SHP77 (cell line): ENCODE measurements around the gene BIRC2.
"Not testable (repeated sequence)": the region's sequence is repeated elsewhere in the genome, so short reads cannot be mapped to it uniquely, and the experiment has no call there.

Source experiments
- DNase-seq, 2 experiments: peaks; one replicate each; lab custom pipeline; 2025; lab: John Stamatoyannopoulos, UW

The BIRC2 gene

DNA sequence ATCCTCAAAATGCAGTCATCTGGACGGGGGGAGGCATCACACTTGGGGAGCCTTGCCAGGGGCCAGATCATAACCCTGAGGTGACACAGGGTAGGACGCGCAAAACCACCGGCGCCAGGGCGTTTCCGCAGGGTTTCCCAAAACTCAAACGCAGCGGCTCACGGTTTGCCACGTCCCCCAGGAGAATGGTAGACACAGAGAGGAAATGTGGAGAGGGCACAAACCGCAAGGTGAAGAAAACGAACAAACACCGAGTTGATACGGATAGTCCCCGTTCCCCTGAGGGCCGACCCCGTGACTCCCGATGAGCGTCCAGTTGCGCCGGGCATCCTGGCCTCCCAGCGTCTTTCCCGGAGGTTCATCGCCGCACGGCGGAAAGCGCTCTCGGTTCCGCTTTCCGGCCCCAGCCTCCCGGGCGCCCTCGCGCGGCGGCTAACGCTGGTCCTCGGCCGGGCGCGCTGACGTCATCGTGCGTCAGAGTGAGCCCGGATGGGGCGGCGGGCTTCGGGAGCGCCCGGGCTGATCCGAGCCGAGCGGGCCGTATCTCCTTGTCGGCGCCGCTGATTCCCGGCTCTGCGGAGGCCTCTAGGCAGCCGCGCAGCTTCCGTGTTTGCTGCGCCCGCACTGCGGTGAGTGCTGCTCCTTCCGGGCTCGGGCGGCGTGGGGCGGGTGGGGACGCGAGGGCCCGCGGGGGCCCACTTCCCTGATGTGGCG, at the start of gene BIRC2:
Gene BIRC2 (plus strand): TSS at position 467 of the 714 bp plus-strand sequence. CDS start 2,641 bp downstream, outside the sequence.
- DNase-seq = peak; percentile 82 to 89

DNA sequence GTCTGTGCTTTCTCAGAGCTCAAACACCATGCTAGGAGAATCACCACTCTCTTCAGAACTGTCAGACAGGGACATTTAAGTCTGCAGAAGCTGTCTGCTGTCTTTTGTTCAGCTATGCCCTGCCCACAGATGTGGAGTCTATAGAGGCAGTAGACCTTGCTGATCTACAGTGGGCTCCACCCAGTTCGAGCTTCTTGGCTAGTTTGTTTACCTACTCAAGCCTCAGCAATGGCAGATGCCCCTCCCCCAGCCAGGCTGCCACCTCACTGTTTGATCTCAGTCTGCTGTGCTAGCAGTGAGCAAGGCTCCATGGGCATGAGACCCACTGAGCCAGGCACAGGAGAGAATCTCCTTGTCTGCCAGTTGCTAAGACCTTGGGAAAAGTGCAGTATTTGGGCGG, 46.2 kb upstream of the BIRC2 start:
- DNase-seq = not testable (repeated sequence)

GRCh38 chr11:102302241-102302640, 44.8 kb upstream of the BIRC2 start:
- no peak for DNase-seq

DNA sequence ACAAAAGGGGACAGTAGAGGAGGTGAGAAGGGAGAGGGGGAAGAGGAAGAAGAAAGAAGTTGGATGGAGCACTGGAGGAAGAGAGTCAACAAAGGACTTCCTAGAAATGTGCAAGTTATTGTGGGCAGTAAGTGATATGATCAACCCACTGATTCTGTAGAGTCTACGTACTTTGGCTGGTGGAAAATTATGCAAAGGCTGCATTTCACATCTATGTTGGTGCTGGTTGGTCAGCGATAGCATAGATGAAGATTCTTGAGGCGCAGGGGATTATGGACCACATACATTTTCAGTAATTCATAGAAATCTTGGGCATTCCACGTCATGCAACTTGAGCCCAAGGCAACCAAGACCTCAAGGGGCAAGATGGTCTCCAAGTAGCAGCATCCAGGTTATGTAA, 42.3 kb upstream of the BIRC2 start:
- no peak for DNase-seq

- no peak for DNase-seq
Measured at GRCh38 chr11:102305352-102306047, 41.5 kb upstream of the BIRC2 start.

- no peak for DNase-seq
Measured at GRCh38 chr11:102306048-102306597, 40.9 kb upstream of the BIRC2 start.

DNA sequence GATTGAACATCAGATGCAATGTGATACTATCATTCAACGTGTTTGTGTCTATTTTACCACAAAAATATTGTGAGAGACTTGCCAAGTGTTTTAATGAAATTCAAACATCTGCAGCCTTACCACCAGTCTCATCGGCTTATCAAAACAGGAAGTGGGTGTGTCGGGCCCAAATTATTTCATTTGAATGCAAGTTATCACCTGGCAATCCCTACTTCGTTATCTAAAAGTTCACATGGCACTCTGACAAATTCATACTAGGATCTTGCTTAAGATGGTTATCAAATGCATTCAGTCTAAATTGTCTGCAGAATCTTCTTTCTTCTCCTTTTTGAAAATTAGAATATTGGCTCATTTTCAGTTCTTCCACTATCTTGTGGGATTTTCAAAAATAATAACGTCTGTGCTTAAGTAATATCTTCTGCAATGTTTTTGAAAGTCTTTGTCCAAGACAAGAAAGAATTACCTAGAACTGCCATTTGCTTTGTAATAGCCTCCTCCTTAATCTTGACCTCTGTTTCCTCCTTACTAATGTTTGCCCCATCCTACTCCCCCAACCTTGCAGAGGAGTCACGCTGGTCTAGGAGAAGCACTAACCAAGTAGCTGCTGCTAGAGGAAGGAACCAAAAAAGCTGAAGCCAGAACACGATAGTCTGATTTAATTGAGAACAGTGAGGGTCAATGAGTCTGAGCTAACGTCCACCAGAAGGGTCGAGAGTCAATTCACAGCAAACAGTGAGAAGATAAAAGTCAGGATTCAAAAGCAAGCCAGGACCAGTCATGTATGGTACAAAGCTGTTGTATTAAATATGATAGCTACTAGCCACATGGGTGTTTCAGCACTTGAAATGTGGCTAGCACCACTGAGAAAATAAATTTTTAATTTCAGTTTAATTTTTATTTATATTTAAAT, 39.9 kb upstream of the BIRC2 start:
- no peak for DNase-seq

DNA sequence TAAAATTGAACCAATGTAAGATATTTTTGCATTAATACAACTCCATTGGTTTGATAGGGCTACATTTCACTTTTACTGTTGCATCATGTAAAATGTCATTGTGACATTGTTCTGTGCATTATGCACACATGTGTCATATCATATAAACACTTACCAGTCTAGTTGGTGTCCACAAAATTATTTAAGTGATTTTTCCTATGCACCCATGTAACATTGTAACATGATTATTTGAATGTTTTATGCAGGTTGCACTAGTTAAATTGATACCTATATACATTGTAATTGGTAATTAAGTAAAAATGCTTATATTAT, 39.3 kb upstream of the BIRC2 start:
- no peak for DNase-seq

- DNase-seq = no peak
Measured at GRCh38 chr11:102309621-102310541, 37.1 kb upstream of the BIRC2 start.

- DNase-seq = no peak
Measured at GRCh38 chr11:102312667-102313066, 34.3 kb upstream of the BIRC2 start.

DNA sequence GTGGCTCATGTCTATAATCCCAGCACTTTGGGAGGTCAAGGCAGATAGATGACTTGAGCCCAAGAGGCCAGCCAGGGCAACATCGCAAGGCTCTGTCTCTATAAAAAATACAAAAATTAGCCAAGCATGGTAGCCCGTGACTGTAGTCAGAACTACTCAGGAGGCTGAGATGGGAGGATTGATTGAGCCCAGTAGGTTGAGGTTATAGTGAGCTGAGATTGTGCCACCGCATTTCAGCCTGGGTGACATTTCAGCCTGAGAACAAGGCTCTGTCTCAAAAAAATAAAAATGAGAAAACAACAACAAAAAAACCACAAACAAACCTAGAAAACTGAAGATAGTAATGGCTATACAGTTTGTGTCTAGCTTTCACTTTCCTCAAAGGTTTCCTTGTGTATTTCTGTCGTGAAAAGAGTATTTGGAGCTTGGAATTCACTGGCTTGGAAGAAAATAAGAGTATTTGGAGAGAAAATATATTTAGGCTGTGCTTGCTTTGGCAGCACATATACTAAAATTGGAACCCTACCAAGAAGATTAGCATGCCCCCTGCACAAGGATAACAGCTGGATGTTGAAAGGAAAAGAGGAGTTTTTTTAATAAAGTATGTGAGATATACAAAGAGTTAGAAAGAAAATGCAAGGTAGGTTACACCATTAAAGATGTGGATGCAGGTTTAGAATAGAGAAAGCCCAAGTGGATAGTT, 33.6 kb upstream of the BIRC2 start:
- DNase-seq = no peak

DNA sequence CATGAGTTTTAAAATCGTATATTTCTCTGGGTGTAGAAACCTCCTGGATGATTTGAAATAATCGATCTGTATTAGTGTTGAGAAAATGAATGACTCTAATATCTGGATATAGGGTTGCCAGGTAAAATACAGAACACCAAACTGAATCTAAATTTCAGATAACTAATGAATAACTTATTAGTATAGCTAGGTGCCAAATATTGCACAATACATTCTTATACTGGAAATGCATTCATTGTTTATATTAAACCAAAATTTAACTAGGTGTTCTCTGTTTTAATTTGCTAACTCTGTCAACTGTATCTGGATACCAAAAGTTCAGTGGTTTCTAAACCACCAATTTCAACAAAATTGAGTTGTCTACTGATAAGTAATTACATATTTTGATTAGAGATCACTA, 32.2 kb upstream of the BIRC2 start:
- DNase-seq = no peak

GRCh38 chr11:102316346-102316904, 30.6 kb upstream of the BIRC2 start:
- no peak for DNase-seq

DNA sequence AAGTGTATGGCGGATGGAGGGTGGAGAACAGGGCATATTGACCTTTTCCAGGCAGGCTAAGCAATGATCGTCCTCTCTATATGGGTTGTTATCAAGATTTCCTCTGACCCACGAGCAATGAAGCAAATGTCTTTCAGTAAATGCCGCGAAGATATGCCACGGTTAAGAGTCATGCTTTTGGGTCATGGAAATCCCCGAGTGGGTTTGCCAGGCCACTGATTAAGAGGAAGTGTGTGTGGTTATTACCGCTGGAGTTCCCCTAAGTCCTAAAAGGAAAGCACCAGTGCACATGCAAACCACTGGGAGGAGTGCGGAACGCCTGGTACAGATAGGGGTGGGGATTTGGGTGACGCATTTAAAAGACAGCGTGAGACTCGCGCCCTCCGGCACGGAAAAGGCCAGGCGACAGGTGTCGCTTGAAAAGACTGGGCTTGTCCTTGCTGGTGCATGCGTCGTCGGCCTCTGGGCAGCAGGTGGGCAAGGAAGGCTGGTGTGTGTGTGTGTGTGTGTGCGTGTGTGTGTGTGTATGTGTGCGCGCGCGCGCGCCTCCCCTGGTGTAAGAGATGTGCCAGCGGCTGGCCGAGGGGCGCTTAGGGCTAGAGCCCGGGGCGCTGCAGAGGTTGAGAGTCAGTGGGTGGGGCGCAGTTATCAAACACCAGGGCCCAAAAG, 29.8 kb upstream of the BIRC2 start, which contains the start of gene BIRC3:
Gene BIRC3 (plus strand): TSS at position 386 of the 669 bp plus-strand sequence. CDS start 7,026 bp downstream, outside the sequence.
- DNase-seq = peak; percentile 95 to 98

GRCh38 chr11:102317768-102318103, 29.3 kb upstream of the BIRC2 start:
- DNase-seq = no peak

- no peak for DNase-seq
Measured at GRCh38 chr11:102318469-102318868, 28.5 kb upstream of the BIRC2 start.

DNA sequence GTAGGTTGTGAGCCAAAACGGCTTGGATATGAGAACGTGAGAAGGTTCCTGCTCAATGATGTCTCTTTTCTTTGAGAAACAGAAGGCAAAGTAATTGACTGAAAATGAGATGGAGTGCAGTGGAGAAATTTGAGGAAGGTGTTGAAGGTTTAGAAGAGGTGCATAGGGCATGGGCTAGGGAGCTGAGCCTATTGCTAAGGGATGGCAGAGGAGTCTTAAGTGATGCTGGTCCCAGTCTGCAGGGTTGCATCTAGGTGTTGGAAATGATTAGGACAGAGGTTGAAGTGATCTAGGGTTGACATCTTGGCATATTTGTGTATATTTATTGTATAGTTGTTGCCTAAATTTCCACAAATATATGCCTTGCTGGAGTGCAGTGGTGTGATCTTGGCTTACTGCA, 27.5 kb upstream of the BIRC2 start:
- no peak for DNase-seq

DNA sequence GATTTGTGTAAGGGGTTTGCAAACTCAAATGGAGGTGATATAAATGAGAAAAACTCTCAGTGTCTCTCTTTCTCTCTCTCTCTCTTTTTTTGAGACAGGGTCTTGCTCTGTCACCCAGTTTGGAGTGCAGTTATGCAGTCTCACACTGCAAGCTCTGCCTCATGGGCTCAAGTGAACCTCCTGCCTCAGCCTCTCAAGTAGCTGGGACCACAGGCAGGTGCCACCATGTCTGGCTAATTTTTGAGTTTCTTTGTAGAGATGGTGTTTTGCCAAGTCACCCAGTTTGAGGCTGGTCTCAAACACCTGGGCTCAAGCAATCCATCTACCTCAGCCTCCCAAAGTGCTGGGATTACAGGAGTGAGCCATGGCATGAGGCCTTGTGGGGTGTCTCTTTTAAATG, 26.8 kb upstream of the BIRC2 start:
- DNase-seq = no peak

DNA sequence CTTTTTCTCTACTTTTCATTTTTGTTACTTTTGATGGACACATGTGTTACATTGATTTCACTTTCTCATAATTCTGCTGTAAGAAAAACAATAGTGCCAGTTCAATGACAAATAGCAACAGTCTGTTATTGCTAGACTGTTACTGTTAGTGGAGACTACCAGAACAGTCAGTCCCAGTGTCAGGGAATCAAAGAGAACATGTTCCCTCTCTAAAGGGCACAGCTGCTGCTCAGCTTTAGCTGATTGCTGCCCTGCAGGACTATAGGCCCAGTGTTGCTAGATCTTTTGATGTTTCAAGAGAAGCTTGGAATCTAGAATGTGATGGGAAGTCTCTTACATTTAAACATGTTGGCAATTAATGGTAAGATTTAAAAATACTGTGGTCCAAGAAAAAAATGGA, 26.3 kb upstream of the BIRC2 start:
- no peak for DNase-seq

DNA sequence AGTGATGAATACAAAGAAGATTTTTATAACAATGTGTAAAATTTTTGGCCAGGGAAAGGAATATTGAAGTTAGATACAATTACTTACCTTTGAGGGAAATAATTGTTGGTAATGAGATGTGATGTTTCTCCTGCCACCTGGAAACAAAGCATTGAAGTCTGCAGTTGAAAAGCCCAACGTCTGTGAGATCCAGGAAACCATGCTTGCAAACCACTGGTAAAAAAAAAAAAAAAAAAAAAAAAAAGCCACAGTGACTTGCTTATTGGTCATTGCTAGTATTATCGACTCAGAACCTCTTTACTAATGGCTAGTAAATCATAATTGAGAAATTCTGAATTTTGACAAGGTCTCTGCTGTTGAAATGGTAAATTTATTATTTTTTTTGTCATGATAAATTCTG, 24.5 kb upstream of the BIRC2 start:
- DNase-seq = no peak
